K562 treated with DMSO at 1 percent for 48 hours (cell line): ENCODE data around the gene FOXN1. TPM values are rescaled to one million over a fixed set of nuclear protein-coding genes. Genes with fewer than 3 reads are reported as not detected.

Source experiments
- total RNA-seq: library from RNA; unstranded; fragments of 300-600 nt; gene quantifications from 2 replicates; pipeline ENCODE4 v1.2.3, GENCODE V29; 2022; ENCODE audit warnings: low replicate concordance; ENCODE audit errors: extremely low read depth

The FOXN1 gene, protein sequence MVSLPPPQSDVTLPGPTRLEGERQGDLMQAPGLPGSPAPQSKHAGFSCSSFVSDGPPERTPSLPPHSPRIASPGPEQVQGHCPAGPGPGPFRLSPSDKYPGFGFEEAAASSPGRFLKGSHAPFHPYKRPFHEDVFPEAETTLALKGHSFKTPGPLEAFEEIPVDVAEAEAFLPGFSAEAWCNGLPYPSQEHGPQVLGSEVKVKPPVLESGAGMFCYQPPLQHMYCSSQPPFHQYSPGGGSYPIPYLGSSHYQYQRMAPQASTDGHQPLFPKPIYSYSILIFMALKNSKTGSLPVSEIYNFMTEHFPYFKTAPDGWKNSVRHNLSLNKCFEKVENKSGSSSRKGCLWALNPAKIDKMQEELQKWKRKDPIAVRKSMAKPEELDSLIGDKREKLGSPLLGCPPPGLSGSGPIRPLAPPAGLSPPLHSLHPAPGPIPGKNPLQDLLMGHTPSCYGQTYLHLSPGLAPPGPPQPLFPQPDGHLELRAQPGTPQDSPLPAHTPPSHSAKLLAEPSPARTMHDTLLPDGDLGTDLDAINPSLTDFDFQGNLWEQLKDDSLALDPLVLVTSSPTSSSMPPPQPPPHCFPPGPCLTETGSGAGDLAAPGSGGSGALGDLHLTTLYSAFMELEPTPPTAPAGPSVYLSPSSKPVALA
- not detected in 2 replicates for total RNA-seq

DNA sequence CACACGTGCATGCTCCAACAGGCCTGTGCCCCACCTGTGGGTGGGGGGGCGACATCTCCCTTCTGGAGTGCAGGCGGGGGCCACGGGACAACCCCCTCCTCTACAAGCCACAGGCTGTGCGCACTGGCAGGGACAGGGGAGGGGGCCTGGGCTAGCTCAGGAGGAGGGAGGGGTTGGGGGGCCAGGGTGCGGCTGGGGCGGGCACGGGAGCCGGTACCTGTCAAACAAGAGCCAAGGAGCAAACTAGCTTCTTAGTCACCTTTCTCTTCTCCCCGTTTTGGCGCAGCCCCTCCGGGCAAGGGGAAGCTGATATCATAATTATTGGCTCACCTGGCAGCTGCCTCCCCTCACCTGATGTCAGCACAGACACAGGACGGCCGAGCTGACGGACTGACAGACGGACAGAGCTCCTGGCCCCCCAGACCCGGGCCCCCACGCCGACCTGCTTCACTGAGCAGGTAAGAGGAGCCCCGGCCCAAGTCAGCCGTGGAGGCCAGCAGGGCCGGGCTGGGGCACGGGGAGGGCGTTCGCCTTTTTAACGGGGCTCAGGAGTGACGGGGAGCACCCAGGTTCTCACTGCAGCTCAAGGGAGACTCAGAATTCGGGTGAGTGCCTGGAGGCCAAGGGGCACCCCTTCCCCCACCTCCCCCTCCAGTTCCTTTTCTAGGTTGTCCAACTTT, at the start of gene FOXN1:
Gene FOXN1, plus strand, starts transcription at position 363 of the 680 bp plus-strand sequence. CDS start 17,622 bp downstream, outside the sequence.

DNA sequence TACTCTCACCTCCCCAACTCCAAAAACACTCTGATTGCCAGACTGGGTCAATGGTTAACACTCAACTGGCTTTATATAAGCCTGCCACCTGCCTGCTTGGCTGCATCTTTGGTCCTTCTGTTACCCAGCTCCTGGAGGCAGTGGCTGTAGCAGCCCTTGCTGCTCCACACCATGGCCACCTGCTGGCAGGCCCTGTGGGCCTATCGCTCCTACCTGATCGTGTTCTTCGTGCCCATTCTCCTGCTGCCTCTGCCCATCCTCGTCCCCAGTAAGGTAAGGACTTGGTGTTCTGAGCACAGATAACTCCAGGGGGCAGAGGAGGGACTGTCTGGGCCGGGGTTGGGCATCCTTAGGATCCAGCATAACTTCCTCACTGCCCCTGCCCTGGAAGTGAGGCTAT, 32.6 kb upstream of the FOXN1 start, which contains the start of gene SLC13A2:
Gene SLC13A2, plus strand, starts transcription at position 103 of the 400 bp plus-strand sequence. Its CDS starts 69 bp downstream, at position 172.

DNA sequence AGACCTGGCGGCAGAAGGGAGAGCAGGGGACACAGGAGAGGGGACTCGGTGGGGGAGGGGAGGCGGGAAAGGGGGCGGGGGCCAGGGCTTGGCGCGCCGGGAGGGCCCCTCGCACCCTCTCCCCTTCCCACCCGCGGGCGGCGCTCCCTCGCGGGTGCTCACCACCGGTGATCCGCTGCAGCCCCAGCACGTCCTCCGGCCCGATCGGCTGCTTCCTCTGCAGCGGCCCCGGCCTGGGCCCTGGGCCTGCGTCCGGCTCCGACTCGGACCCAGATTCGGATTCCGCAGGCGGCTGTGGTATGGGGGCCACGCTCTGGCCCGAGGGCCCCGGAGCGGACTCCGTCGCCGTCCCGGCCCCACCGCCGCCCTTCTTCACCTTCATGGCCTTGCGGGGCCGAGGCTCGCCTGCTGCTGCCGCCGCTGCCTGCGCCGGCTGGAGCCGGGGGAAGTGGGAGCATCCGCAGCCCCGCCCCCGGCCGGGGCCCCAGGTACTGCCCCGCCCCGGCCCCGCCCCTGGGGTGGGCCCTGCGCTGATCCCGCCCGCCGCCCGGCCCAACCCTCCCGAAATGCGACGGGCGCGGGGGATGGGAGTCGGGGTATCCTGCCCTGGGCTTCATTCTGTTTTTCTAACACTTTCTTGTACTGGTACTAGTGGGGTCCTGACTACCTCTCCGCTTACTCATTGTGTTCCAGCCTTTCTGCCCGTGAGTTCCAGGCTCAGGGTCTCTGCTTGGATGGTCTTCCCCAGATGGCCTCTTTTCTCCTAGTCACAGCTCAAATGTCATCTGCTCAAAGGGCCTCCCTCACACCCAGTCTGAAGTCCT, 46.2 kb downstream of the FOXN1 start, which contains the start of gene UNC119:
Gene UNC119, minus strand, starts transcription at position 449 of the 824 bp plus-strand sequence. Its CDS starts 67 bp downstream, at position 382.

DNA sequence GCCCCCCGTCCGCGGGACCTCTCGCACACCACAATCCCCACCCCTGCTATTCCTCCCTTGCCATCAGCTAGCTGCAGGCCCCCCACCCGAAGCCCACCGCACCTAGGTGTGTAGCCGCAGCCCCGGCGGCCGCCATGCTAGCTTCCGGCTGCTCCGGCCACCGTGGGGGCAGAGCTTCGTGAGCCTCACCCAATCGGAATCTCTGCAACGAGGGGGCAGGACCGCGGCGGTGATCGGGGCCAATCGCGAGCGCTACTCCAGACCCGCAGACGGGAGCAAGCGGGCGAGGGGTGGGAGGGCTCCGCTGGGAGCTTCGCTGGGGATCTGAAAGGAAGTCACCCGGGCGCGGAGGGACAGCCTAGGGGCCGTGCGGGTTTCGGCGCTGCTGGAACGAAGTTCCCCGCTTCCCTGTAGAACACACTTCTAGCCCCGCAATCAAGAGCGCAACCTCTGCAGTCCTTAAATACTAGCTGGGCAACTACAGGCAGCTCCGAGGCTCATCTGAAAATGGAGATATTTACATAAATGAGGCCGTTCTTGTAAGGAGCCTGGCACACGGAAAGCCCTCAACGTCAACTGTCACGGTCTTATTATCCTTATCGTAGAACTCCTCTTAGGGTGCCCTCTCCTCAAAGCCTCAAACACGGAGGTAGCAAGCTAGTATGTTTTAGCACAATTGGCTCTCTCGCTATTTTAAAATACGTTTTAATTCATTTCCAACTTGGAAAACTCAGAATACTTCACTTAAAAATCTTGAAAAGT, 65.4 kb downstream of the FOXN1 start, which contains the start of gene PIGS:
Gene PIGS, minus strand, starts transcription at position 164 of the 762 bp plus-strand sequence. Its CDS starts 28 bp downstream, at position 136.

DNA sequence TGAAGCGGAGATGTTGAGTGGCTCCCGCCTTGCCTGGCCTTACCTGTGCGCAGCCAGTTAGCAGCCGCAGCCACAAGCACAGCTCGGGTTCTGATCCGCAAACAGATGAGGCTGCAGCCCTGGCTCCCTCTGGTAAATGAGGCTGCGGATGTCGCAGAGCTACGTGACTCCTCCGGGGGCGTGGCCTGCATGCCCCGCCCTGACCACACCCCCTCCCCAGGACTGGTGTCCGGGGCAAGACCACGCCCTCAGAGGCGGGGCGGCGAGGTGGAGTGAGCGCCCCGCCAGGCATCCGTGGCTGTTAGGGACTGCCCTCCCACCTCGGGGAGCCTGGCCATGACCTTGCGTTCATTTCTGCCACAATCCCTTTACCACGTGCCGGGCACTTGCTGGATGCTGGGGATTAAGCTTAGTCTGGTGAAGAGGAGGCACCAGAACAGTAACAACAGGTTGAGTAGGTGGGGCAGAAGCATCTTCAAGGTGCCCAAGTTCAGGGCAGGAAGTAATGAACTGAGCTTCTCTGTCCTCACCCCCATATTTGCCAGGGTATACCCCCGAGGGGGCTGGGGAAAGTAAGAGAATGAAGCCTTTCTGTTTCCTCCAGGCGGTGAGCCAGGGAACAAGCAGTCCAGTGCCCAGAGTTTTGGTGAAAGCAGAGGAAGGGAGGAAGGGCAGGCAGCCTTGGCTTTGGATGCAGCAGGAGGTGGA, 70.8 kb downstream of the FOXN1 start, which contains the start of gene ALDOC:
Gene ALDOC, minus strand, starts transcription at position 138 of the 708 bp plus-strand sequence. CDS start 1,363 bp downstream, outside the sequence.

Other genes starting within 250 kb of the FOXN1 start
- not detected in 2 replicates for gene TMEM97, start 187.1 kb upstream of the FOXN1 start, total RNA-seq
- gene IFT20, start 170.9 kb upstream of the FOXN1 start, total RNA-seq: not detected in 2 replicates
- gene TNFAIP1, start 170.6 kb upstream of the FOXN1 start, total RNA-seq: not detected in 2 replicates
- not detected in 2 replicates for gene POLDIP2, start 148.8 kb upstream of the FOXN1 start, total RNA-seq
- not detected in 2 replicates for gene SEBOX, start 141.1 kb upstream of the FOXN1 start, total RNA-seq
- not detected in 2 replicates for gene VTN, start 136.0 kb upstream of the FOXN1 start, total RNA-seq
- not detected in 2 replicates for gene SARM1, start 134.7 kb upstream of the FOXN1 start, total RNA-seq
- not detected in 2 replicates for gene SLC46A1, start 100.1 kb upstream of the FOXN1 start, total RNA-seq
- gene SLC13A2, start 32.7 kb upstream of the FOXN1 start, total RNA-seq: not detected in 2 replicates
- not detected in 2 replicates for gene UNC119, start 46.3 kb downstream of the FOXN1 start, total RNA-seq
- gene PIGS, start 65.2 kb downstream of the FOXN1 start, total RNA-seq: not detected in 2 replicates
- not detected in 2 replicates for gene ALDOC, start 70.5 kb downstream of the FOXN1 start, total RNA-seq
- not detected in 2 replicates for gene SPAG5, start 92.7 kb downstream of the FOXN1 start, total RNA-seq
- gene RSKR, start 107.8 kb downstream of the FOXN1 start, total RNA-seq: not detected in 2 replicates
- 500 TPM in 1 of 2 replicates, not detected in the other for gene BLTP2, start 138.8 kb downstream of the FOXN1 start, total RNA-seq
- not detected in 2 replicates for gene SDF2, start 155.6 kb downstream of the FOXN1 start, total RNA-seq
- not detected in 2 replicates for gene SUPT6H, start 155.9 kb downstream of the FOXN1 start, total RNA-seq
- gene PROCA1, start 205.5 kb downstream of the FOXN1 start, total RNA-seq: not detected in 2 replicates
- not detected in 2 replicates for gene RAB34, start 211.5 kb downstream of the FOXN1 start, total RNA-seq
- gene RPL23A, start 213.6 kb downstream of the FOXN1 start, total RNA-seq: 801 and 2,820 TPM in 2 replicates
- gene TLCD1, start 219.9 kb downstream of the FOXN1 start, total RNA-seq: not detected in 2 replicates
- gene NEK8, start 222.4 kb downstream of the FOXN1 start, total RNA-seq: not detected in 2 replicates
- gene TRAF4, start 237.7 kb downstream of the FOXN1 start, total RNA-seq: 567 TPM in 1 of 2 replicates, not detected in the other